ENCODE measurements around the gene OSBPL8. TPM values are rescaled to one million over a fixed set of nuclear protein-coding genes. Genes with fewer than 3 reads are reported as not detected.

Gene OSBPL8
- total and polyA plus RNA-seq, 2 experiments from 2014 or later, result 20.1 to 82.5 TPM

GRCh38 chr12:76424941-76425340 lies 134.6 kb downstream of the OSBPL8 start:
- no peak overlapping the region for H2AFZ ChIP-seq
- H3K4me3 ChIP-seq, result no peak overlapping the region
- H3K27me3 ChIP-seq, result no peaks in the 10 kb centered on the region
- H3K9me2 ChIP-seq (replicated peaks; ENCODE audit: insufficient read depth), result no peaks in the 10 kb centered on the region
- H3K79me2 ChIP-seq, result peaks cover 50% of the 10 kb centered on the region
- H4K20me1 ChIP-seq (ENCODE audit: insufficient read depth, poor library complexity, severe bottlenecking), result no peaks in the 10 kb centered on the region
- no peak for TF ChIP-seq EZH2 (IDR thresholded peaks at IDR 0.05; ENCODE audit: borderline replicate concordance)
- TF ChIP-seq CTCF (IDR thresholded peaks at IDR 0.05; ENCODE audit: poor library complexity), result no peak
- TF ChIP-seq EZH2phosphoT487 (IDR thresholded peaks at IDR 0.05; ENCODE audit: low read depth, severe bottlenecking, unreplicated experiment), result no peak
- no peak overlapping the region for H3K27ac ChIP-seq
- H3K36me3 ChIP-seq (replicated peaks; ENCODE audit: insufficient read depth, low read depth), result no peaks in the 10 kb centered on the region
- no peak overlapping the region for H3K4me2 ChIP-seq
- DNase-seq (ENCODE audit: low spot score), result no peak
- H3K4me1 ChIP-seq (ENCODE audit: insufficient read depth), result peaks cover 12% of the 10 kb centered on the region
- peaks cover 8% of the 10 kb centered on the region for H3K9me3 ChIP-seq (ENCODE audit: low read depth)
- 100% methylated on average over 1 of the region's 1 CpG for WGBS (ENCODE audit: low lambda C conversion rate, missing lambda C conversion rate)

GRCh38 chr12:76422543-76423438 lies 136.8 kb downstream of the OSBPL8 start:
- Histone ChIP-seq H2AFZ (peak overlapping the region; percentile 36), H3K27me3 (no peaks in the 10 kb centered on the region), H3K79me2 (peaks cover 55% of the 10 kb centered on the region), H3K9me3 (ENCODE audit: low read depth) (peaks cover 8% of the 10 kb centered on the region), H3K4me2 (peak overlapping the region; percentile 73), H3K27ac (peak overlapping the region; percentile 62), H3K4me3 (peak overlapping the region; percentile 20), H3K4me1 (ENCODE audit: insufficient read depth) (peaks cover 20% of the 10 kb centered on the region), H3K9me2 (replicated peaks; ENCODE audit: insufficient read depth) (no peaks in the 10 kb centered on the region), H4K20me1 (ENCODE audit: insufficient read depth, poor library complexity, severe bottlenecking) (no peaks in the 10 kb centered on the region), H3K36me3 (replicated peaks; ENCODE audit: insufficient read depth, low read depth) (no peaks in the 10 kb centered on the region)
- 14% methylated on average over 9 of the region's 9 CpGs for WGBS (ENCODE audit: low lambda C conversion rate, missing lambda C conversion rate)
- no peak for TF ChIP-seq CTCF (IDR thresholded peaks at IDR 0.05; ENCODE audit: poor library complexity)
- DNase-seq (ENCODE audit: low spot score), result peak; percentile 15

GRCh38 chr12:76422154-76422542 lies 137.4 kb downstream of the OSBPL8 start:
- WGBS (ENCODE audit: low lambda C conversion rate, missing lambda C conversion rate), result 42% methylated on average over 2 of the region's 2 CpGs
- Histone ChIP-seq H2AFZ (peak overlapping the region; percentile 36), H3K4me3 (peak overlapping the region; percentile 20)

More at GRCh38 chr12:76422154-76422542, 137.4 kb downstream of the OSBPL8 start:
- Histone ChIP-seq H3K9me2 (replicated peaks; ENCODE audit: insufficient read depth) (no peaks in the 10 kb centered on the region), H3K4me1 (ENCODE audit: insufficient read depth) (peaks cover 20% of the 10 kb centered on the region), H3K9me3 (ENCODE audit: low read depth) (peaks cover 8% of the 10 kb centered on the region), H3K79me2 (peaks cover 58% of the 10 kb centered on the region), H3K27ac (peak overlapping the region; percentile 62), H3K27me3 (no peaks in the 10 kb centered on the region), H4K20me1 (ENCODE audit: insufficient read depth, poor library complexity, severe bottlenecking) (no peaks in the 10 kb centered on the region), H3K36me3 (replicated peaks; ENCODE audit: insufficient read depth, low read depth) (no peaks in the 10 kb centered on the region), H3K4me2 (peak overlapping the region; percentile 73)
- DNase-seq (ENCODE audit: low spot score), result no peak
- TF ChIP-seq CTCF (IDR thresholded peaks at IDR 0.05; ENCODE audit: poor library complexity), result no peak
